ENCODE measurements around the gene WNT5A. TPM values are rescaled to one million over a fixed set of nuclear protein-coding genes. Genes with fewer than 3 reads are reported as not detected.

Gene WNT5A
- total RNA-seq (2022) (9.5 and 14.5 TPM in 2 replicates), Bru-seq, nascent RNA (percentile 65 among the genes with signal in this experiment), BruChase-seq, experiment 1, labeled RNA remaining after a 6-hour chase (percentile 87 among the genes with signal in this experiment), BruChase-seq, experiment 2, labeled RNA remaining after a 2-hour chase (percentile 80 among the genes with signal in this experiment)
- long read RNA-seq, full-length matches to known transcripts = 8 of 14 reads
- long read RNA-seq, partial matches to known transcripts = 2 of 14 reads
- long read RNA-seq, other reads (novel, unspliced or antisense) = 4 of 14 reads

DNA sequence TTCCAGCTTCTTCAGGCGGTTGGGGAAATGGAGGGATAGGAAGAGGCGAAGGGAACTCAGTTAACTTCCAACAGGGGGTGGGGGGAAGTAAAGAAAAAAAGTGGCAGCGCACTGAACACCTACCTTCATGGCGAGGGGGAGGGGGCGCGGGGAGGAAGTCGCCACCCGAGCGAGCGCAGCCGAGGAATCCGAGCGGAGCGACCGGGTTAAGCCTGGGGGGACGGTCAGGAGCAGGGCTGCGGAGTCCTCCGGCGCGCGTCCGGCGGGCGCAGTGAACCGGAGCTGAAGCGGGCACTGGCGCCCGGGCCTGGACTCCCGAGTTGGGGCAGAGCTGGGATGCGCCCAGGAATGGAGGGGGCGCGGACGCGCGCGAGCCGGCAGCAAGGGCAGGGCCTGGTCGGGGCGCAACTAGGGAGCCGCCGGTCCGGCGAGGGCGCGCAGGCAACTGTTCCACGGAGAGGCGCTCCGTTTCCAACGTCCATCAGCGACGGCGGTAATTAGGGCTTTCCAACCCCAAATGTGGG, at the start of gene WNT5A:
WNT5A (minus strand) TSS at position 450 of the 524 bp plus-strand sequence; CDS start at position 129, 321 bp downstream.
- Mint-ChIP-seq H3K27me3 (ENCODE audit: insufficient read depth, unreplicated experiment) (no peaks in the 10 kb centered on the region), H3K36me3 (ENCODE audit: insufficient read depth, unreplicated experiment) (peaks cover 5% of the 10 kb centered on the region), H3K4me3 (ENCODE audit: unreplicated experiment) (peak within 1 kb of the TSS; percentile 97), H3K4me1 (ENCODE audit: insufficient read depth, unreplicated experiment) (peaks cover 32% of the 10 kb centered on the region), H3K9me3 (ENCODE audit: unreplicated experiment) (no peaks in the 10 kb centered on the region), H3K27ac (ENCODE audit: low read depth, unreplicated experiment) (peak within 1 kb of the TSS; percentile 79)
- POLR2A ChIA-PET = interaction anchor here (0.6 to 2.2 kb wide), 14 partner anchors 10 to 764 kb away, joined by 3 to 11 read pairs (median 4); no protein-coding TSS in a partner anchor
- BruUV-seq (replicated peaks) = no TSS peak
- no peak for TF ChIP-seq CTCF (IDR thresholded peaks at IDR 0.05; ENCODE audit: unreplicated experiment)
- intact Hi-C loops (cut with micrococcal nuclease) = loop anchor here (2.0 to 10.0 kb wide), 7 partner anchors 135 to 630 kb away; no protein-coding TSS in a partner anchor
- DNase-seq (ENCODE audit: unreplicated experiment) = peak; percentile 56
- CTCF ChIA-PET = interaction anchor here (0.6 to 2.8 kb wide), 21 partner anchors 9 to 769 kb away, joined by 3 to 28 read pairs (median 4); no protein-coding TSS in a partner anchor

GRCh38 chr3:55534876-55535275, 47.8 kb upstream of the WNT5A start:
- Mint-ChIP-seq H3K9me3 (ENCODE audit: unreplicated experiment) (no peaks in the 10 kb centered on the region), H3K36me3 (ENCODE audit: insufficient read depth, unreplicated experiment) (no peaks in the 10 kb centered on the region), H3K27ac (ENCODE audit: low read depth, unreplicated experiment) (no peak overlapping the region), H3K27me3 (ENCODE audit: insufficient read depth, unreplicated experiment) (no peaks in the 10 kb centered on the region), H3K4me1 (ENCODE audit: insufficient read depth, unreplicated experiment) (no peaks in the 10 kb centered on the region), H3K4me3 (ENCODE audit: unreplicated experiment) (no peak overlapping the region)
- CTCF ChIA-PET = interaction anchor here (0.8 to 1.0 kb wide), 3 partner anchors 13 to 211 kb away, joined by 3 to 4 read pairs (median 3); no protein-coding TSS in a partner anchor
- TF ChIP-seq CTCF (IDR thresholded peaks at IDR 0.05; ENCODE audit: unreplicated experiment) = no peak
- intact Hi-C loops (cut with micrococcal nuclease) = no loop called here
- BruUV-seq (replicated peaks) = no TSS peak
- DNase-seq (ENCODE audit: unreplicated experiment) = peak; percentile 23
- POLR2A ChIA-PET = no interaction called here

GRCh38 chr3:55532806-55533205, 45.7 kb upstream of the WNT5A start:
- BruUV-seq (replicated peaks) = no TSS peak
- intact Hi-C loops (cut with micrococcal nuclease) = no loop called here
- H3K9me3 Mint-ChIP-seq (ENCODE audit: unreplicated experiment) = no peaks in the 10 kb centered on the region
- H3K4me1 Mint-ChIP-seq (ENCODE audit: insufficient read depth, unreplicated experiment) = no peaks in the 10 kb centered on the region
- H3K27me3 Mint-ChIP-seq (ENCODE audit: insufficient read depth, unreplicated experiment) = no peaks in the 10 kb centered on the region
- TF ChIP-seq CTCF (IDR thresholded peaks at IDR 0.05; ENCODE audit: unreplicated experiment) = no peak
- H3K27ac Mint-ChIP-seq (ENCODE audit: low read depth, unreplicated experiment) = no peak overlapping the region
- ChIA-PET CTCF (no interaction called here), POLR2A (no interaction called here)
- no peak overlapping the region for H3K4me3 Mint-ChIP-seq (ENCODE audit: unreplicated experiment)
- no peaks in the 10 kb centered on the region for H3K36me3 Mint-ChIP-seq (ENCODE audit: insufficient read depth, unreplicated experiment)
- DNase-seq (ENCODE audit: unreplicated experiment) = no peak

DNA sequence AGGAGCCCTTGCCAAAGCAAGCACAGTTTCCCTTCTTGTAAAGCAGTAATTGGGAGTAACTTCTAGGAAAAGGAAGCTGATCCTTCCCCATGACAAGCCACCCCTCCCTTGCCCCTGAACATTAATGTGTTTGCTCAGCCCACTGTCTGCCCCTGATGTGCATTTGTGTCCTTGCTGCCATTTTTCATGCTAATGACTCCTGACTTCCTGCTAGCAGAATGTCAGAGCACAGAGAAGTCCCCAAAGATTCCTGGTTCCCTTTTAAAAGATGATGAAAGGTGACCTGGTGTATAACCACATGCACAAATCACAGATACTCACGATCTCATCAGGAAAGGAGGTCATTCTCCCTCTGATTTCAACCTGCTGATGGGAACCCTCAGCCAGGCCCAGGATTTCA, 44.2 kb upstream of the WNT5A start:
- DNase-seq (ENCODE audit: unreplicated experiment) = no peak
- H3K9me3 Mint-ChIP-seq (ENCODE audit: unreplicated experiment) = no peaks in the 10 kb centered on the region
- ChIA-PET POLR2A (no interaction called here), CTCF (interaction anchor here (0.6 to 1.2 kb wide), 2 partner anchors 46 to 190 kb away, joined by 3 read pairs; no protein-coding TSS in a partner anchor)
- no peaks in the 10 kb centered on the region for H3K4me1 Mint-ChIP-seq (ENCODE audit: insufficient read depth, unreplicated experiment)
- intact Hi-C loops (cut with micrococcal nuclease) = no loop called here
- H3K27me3 Mint-ChIP-seq (ENCODE audit: insufficient read depth, unreplicated experiment) = no peaks in the 10 kb centered on the region
- BruUV-seq (replicated peaks) = no TSS peak
- no peak for TF ChIP-seq CTCF (IDR thresholded peaks at IDR 0.05; ENCODE audit: unreplicated experiment)
- H3K36me3 Mint-ChIP-seq (ENCODE audit: insufficient read depth, unreplicated experiment) = no peaks in the 10 kb centered on the region
- H3K4me3 Mint-ChIP-seq (ENCODE audit: unreplicated experiment) = no peak overlapping the region
- H3K27ac Mint-ChIP-seq (ENCODE audit: low read depth, unreplicated experiment) = no peak overlapping the region
